GM21737 (cell line): Measurements from ENCODE around the gene GNRHR.

Source experiments
- ATAC-seq: cut with Tn5 transposase; IDR thresholded peaks from one replicate; pipeline ENCODE4 v1.9.1; 2021; ENCODE audit warnings: mild to moderate bottlenecking, moderate library complexity; ENCODE audit not compliant: unreplicated experiment

Gene GNRHR

DNA sequence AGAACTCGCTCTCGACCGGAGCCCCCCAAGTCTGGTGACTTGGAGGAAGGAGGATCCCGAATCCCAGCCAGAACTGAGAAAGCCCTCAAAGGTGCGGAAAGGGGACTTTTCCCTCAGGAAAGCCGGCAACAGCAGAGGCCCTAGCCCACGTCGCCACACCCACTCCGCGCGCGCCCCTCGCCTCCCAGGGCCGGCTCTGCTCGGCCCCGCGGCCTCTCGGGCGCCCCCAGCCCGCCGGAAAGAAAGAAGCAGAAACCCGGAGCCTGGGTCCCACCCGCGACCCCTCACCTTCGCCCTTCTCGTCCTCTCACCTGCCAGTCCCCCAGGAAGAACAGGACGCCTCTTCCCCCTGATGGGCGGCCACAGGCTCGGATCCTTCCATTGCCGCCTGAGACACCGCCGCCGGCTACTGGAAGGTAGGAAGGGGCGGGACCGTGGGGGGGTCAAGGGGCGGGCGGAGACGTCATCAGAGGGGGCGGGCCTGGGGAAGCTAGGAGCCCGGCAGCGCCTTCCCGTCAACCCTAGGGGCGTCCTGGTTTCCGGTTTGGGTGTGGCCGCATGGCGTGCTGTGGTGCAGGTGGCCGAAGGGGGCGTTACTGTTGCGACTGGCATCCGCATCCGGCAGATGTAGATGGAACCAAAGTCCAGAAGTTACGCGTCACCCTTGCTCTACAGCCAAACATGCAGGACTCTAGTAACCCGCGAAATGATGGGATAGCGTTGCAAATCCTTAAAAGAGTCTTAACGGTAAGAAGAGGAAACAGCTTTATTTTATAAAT lies 53.3 kb downstream of the GNRHR start, which contains the start of gene UBA6:
TSS of gene UBA6 (minus strand) at position 418 of the 779 bp plus-strand sequence. CDS start at position 382, 36 bp downstream.
- ATAC-seq = peak; percentile 97

DNA sequence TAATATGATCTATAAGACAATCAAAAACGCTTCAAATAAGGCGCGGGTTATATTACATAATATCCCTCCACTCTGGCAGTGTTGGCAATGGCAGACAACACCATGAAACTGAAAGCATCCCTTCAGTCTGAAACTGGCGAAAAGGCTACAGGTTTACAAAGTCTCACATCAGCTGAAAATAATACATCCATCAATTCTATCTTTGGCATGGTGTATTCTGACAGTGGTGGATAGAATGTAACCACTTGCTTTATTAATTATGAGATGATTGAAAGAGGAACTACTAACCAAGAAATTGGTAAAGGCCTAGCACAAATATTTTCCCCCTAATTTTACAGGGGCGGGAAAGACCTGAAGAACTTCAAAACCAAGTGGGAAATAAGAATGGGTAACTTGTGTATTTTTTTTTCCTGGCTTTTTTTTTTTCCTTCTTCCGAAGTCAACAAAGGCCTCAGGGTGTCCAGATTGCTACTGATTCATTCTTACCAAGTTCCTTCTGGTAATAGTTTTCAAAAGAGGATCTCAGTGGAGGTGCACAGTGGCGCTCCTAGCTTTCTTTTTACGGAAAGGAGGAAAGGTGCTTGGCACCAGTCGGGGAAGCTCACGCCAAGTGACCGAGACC lies 54.0 kb downstream of the GNRHR start:
- no peak for ATAC-seq

DNA sequence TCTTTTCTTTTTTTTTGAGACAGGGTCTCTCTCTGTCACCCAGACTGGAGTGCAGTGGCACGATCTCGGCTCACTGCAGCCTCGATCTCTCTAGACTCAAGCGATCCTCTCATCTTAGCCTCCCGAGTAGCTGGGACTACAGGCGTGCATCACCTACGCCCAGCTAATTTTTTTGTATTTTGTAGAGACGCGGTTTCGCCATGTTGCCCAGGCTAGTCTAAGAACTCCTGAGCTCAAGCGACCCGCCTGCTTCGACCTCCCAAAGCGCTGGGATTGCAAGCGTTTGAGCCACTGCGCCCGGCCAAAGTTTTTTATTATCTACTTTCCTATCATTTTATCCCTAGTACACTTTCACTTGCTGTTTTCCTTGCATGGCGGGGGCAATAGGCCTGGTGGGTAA lies 54.6 kb downstream of the GNRHR start:
- no peak for ATAC-seq

DNA sequence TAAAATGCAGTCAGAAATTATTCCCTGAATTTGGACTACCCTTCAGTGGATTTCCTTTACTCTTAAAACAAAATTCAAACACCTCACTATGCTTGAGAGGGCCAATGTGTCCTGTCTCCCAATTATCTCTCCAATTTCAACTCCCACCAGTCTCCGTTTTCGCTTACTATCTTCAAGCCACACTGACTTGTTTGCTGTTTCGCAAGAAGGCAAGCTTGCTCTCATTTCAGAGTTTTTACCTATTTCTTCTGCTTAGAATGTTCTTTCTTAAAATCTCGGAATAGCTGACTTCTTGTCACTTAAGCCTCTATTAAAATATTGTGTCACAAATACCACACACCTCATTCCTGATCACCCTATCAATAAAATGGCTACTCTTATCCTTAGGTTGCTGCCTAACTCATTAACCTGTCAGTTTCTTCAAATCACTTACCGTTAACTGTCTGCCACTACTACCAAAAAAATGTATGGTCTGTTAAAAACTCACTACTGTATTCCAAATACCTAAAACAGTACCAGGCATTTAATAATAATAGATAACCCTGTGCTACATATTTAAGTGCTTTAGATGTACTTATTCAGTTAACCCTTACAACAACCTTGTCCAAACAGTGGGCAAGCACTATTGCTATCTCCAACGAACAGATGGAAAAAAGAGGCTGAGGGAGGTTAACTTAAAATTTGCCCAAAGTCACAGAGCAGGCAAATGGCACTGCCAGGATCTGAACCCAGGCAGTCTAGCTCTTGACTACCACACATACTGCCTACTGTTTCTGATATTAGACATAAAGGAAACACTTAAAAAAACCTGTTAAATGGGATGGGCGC lies 56.1 kb downstream of the GNRHR start:
- ATAC-seq = no peak

DNA sequence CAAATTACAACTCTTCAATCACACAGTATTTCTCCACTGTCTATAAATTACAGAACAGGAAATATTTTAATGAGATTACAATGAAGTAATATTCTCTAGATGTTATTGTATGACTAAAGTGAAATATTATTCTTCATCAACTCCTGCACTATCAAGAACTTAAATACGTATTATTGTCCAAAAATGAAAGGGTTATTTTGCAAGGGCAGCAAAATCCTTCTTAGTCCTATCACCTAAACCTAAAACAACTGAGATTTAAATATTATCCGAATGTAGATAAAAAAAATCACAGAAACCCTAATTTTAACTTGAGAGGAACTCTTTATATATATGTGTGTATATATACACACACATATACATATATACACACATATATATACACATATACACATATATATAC lies 58.1 kb downstream of the GNRHR start:
- ATAC-seq = no peak

- ATAC-seq = no peak
Measured at GRCh38 chr4:67694662-67695061, 59.5 kb downstream of the GNRHR start.

GRCh38 chr4:67691328-67691727 lies 62.9 kb downstream of the GNRHR start:
- no peak for ATAC-seq
